Measurements from ENCODE around the gene GPR176.

GRCh38 chr15:39946862-39947261 is 26.8 kb upstream of the GPR176 start:
- TF ChIP-seq NRF1 (IDR thresholded peaks at IDR 0.05; ENCODE audit: low read depth, low read length) (no peak), CTCF (IDR thresholded peaks at IDR 0.05) (no peak), POLR2AphosphoS5 (IDR thresholded peaks at IDR 0.05; ENCODE audit: low read depth, low read length) (no peak), MAX (IDR thresholded peaks at IDR 0.05; ENCODE audit: low read depth) (no peak), GABPA (IDR thresholded peaks at IDR 0.05; ENCODE audit: low read depth) (no peak), ZBTB33 (IDR thresholded peaks at IDR 0.05; ENCODE audit: borderline replicate concordance, low read depth) (no peak), RFX5 (IDR thresholded peaks at IDR 0.05; ENCODE audit: low read length) (no peak), SIN3A (IDR thresholded peaks at IDR 0.05; ENCODE audit: borderline replicate concordance, low read depth, low read length) (no peak), EZH2phosphoT487 (IDR thresholded peaks at IDR 0.05; ENCODE audit: borderline replicate concordance, low read depth) (no peak), EP300 (IDR thresholded peaks at IDR 0.05; ENCODE audit: borderline replicate concordance in 1 of 2, low read depth in 1 of 2, low read length in 1 of 2) (no peak), JUND (IDR thresholded peaks at IDR 0.05) (no peak), USF1 (IDR thresholded peaks at IDR 0.05; ENCODE audit: borderline replicate concordance, low read depth) (no peak), SMC3 (IDR thresholded peaks at IDR 0.05; ENCODE audit: low read depth, low read length) (no peak)
- TF ChIP-seq, protein P1, sequence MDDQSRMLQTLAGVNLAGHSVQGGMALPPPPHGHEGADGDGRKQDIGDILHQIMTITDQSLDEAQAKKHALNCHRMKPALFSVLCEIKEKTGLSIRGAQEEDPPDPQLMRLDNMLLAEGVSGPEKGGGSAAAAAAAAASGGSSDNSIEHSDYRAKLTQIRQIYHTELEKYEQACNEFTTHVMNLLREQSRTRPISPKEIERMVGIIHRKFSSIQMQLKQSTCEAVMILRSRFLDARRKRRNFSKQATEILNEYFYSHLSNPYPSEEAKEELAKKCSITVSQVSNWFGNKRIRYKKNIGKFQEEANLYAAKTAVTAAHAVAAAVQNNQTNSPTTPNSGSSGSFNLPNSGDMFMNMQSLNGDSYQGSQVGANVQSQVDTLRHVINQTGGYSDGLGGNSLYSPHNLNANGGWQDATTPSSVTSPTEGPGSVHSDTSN (IDR thresholded peaks at IDR 0.05): no peak

Measured in SK-N-SH (cell line).